AG09319 (cell line): ENCODE measurements around the gene TSPAN4.

Source experiments
- DNase-seq: peaks from one replicate; pipeline ENCODE4 v3.0.0-alpha.2; 2010; ENCODE audit warnings: low read depth; ENCODE audit errors: extremely low read depth
- TF ChIP-seq, protein P1 (sequence below): IDR thresholded peaks from 2 replicates; pipeline ENCODE4 v1.5.1; 2011; ENCODE audit warnings: low read depth, mild to moderate bottlenecking, inconsistent platforms, low read length, moderate library complexity

Gene TSPAN4

DNA sequence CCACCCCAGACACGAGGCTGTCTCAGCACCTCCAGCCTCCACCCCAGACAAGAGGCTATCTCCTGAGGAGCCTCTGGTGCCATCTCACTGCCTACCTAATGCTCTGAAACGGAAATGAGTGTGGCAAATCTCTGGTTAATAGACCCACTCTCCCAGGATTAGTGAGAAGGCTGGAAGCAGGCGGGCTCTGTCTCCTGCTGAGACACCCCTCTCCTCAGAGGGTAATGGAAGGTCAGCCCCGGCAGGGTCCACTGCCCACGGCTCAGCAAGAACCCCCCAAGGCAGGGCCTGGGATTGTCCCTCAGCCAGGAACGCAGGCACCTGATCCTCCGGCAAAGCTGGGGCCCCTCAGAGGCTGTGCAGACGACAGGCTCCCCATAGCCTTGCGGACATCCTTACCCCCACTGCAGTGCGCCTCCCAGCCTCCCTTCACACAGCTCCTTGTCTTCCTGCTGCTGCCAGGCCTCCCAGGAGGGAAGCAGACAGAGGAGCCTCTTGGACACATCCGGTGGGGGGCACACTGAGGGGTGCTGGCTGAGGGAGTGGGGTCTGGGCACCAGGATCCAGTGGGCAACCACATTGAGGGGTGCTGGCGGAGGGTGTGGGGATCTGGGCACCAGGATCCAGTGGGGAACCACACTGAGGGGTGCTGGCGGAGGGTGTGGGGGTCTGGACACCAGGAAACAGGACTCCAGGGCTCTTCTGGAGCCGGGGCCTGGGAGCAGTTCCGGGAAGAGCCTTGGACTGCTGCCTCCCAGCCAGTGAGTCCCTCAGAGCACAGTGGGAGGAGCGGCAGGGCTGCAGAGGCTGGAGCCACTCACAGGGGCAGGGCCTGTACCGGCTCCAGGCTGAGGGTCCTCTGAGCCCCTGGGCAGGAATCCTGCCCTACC lies 54.8 kb downstream of the TSPAN4 start:
- TF ChIP-seq, protein P1, sequence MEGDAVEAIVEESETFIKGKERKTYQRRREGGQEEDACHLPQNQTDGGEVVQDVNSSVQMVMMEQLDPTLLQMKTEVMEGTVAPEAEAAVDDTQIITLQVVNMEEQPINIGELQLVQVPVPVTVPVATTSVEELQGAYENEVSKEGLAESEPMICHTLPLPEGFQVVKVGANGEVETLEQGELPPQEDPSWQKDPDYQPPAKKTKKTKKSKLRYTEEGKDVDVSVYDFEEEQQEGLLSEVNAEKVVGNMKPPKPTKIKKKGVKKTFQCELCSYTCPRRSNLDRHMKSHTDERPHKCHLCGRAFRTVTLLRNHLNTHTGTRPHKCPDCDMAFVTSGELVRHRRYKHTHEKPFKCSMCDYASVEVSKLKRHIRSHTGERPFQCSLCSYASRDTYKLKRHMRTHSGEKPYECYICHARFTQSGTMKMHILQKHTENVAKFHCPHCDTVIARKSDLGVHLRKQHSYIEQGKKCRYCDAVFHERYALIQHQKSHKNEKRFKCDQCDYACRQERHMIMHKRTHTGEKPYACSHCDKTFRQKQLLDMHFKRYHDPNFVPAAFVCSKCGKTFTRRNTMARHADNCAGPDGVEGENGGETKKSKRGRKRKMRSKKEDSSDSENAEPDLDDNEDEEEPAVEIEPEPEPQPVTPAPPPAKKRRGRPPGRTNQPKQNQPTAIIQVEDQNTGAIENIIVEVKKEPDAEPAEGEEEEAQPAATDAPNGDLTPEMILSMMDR, result no peak
- no peak for DNase-seq

DNA sequence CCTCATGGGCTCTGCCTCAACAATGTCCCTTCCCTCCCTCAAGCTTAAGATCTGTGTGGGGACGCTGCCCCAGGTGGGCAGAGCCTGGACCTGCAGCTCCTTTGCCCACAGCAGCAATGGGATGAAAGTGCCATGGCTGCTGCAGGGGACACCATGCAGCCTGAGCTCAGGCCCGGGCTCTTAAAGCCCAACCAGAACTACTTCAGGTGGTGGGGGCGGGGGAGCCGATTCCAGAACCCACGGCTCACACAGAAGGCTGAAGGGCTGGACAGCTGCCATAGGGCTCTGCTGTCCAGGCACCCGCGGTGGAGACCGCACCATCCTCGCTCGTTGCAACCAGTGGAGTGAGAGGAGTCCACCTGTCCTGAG lies 55.5 kb downstream of the TSPAN4 start:
- TF ChIP-seq, protein P1, result peak; percentile 21
- no peak for DNase-seq

DNA sequence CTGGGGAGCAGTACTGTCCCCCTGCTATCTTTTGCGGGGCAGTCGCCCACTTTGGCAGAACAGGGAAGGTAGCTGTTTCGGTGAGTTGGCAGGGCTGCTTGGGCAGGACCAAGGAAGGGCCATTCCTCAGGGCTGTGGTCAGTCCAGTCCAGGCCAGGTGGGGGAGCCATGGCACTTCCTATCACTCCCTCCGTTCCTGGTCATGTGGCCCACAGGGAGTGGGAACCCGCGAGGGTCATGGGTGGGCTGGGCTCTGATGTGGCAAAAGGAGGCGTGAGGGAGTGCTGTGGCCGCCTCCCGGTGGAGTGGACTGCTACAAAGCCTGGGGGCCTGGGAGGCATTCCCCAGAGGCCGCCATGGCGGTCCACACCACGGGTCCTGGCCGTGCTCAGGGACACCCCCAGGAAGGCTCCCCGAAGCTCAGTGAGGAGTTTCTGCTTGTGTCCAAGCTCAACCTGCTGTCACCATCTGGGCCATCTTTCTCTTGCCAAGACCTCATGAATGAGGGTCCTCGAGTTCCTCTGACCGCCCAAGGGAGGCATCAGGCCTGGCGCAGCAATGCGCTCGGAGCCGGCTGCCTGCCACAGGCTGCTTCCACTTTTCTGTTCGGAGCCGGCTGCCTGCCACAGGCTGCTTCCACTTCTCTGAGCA lies 56.0 kb downstream of the TSPAN4 start:
- no peak for DNase-seq

DNA sequence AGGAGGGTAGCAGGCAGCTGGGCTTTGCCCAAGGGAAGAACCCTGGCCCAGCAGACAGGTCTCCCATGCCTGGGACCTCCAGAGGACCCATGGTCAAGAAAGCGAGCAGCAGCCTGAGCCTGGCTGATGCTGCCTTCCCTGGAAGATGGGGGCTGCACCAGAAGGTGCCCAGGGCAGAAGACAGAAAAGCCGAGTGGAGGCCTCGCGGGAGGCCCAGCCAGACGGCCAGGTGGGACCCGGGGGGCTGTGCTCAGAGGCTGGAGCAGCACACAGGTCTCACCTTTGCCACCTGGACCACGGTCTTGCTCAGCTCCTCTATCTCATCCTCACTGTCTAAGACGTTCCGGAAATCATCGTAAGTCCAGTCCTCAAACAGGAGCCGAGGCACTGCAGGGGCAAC lies 57.1 kb downstream of the TSPAN4 start:
- TF ChIP-seq, protein P1, result no peak
- no peak for DNase-seq

More for the DNA sequence above, 56.0 kb downstream of the TSPAN4 start:
- TF ChIP-seq, protein P1, result peak; percentile 19

DNA sequence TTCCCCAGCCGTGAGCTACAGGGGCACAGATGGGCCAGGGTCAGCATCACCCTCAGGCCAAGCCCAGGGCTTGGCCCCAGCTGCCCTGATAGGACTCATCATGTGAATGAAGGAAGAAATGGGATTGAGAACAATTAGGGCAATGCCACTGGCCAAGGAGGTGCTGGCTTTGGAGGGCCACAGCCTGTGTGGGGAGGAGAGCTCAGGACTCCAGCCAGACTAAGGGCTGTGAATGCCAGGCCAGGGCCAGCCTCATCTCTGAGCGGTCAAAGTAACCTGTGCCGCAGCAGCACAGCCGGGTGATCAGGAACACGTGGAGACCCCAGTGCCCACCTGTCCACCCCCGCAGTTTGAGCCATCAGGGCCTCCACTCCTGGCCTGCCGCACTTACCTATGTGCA lies 57.9 kb downstream of the TSPAN4 start:
- TF ChIP-seq, protein P1, result no peak
- no peak for DNase-seq

DNA sequence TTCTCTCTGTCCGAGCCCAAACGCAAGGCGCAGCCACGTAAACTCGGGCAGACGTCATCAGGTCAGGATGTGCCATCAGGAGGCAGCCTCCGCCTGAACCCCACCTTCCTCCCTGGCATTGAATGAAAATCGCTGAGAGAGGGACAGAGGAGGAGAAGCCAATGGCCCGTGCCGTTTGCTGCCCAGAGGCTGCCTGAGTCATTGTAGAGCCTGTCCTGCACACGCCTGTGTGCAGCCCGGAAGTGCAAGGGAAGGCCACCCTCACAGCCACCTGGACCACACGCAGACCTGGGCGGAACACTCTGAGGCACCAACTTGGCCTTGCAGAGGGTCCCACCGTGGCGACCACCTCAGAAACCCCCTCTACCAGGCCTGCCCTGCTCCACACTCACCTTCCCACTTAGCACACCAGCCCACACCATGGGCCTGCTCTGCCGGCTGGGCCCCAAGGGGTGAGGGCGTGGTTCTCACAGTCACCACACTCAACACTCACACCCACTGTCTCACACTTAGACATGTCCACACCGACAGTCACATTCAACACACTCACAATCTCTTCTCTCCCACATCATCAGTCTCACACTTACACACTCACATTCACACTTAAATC lies 58.9 kb downstream of the TSPAN4 start:
- TF ChIP-seq, protein P1, result no peak
- no peak for DNase-seq

DNA sequence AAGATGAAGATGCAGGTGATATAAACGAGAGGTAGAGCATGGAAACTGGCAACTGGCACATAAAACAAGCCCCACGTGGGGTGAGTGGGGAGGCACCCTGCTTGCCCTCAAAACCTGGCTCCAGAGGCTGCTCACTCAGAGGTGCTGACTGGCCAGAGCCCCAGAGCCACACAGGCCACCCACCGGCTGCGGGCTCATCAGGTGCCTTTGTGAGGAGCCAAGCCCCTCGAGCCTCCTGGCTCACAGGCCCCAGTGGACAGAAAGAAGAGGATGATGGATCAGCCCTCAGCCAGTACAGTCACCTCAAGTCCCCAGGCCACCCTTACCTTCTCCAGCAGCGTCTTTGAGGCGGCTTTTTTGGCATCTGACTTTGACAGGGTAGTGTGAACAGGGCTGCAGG lies 61.7 kb downstream of the TSPAN4 start:
- DNase-seq, result no peak
- TF ChIP-seq, protein P1, result no peak
